SU-DHL-6 (cell line): Measurements from ENCODE around the gene VAMP1.
A peak's percentile ranks its signal among the peaks of the same experiment; 100 is the strongest.

ENCODE experiments used
- H2AFZ ChIP-seq: fragments of 200-600 bp; sonication (generic); 2 replicates; pipeline ENCODE4 v1.6.1; 2014; ENCODE audit warnings: low read depth, mild to moderate bottlenecking, moderate library complexity, mixed read lengths, antibody characterized with exemption, low read length; ENCODE audit not compliant: severe bottlenecking
- H3F3A ChIP-seq: fragments of 200-600 bp; shearing (Covaris generic); 2 replicates; pipeline ENCODE4 v1.6.0; 2016; ENCODE audit warnings: antibody characterized with exemption, mild to moderate bottlenecking; ENCODE audit not compliant: insufficient read depth
- H3K27ac ChIP-seq: fragments of 200-600 bp; sonication (generic); 2 replicates; pipeline ENCODE4 v1.5.1; 2016; ENCODE audit warnings: low read depth, mild to moderate bottlenecking, low read length, moderate library complexity, mixed read lengths
- H3K27me3 ChIP-seq: fragments of 200-600 bp; sonication (generic), shearing (Covaris generic); 2 replicates; pipeline ENCODE4 v1.6.0; 2014; ENCODE audit warnings: mild to moderate bottlenecking, low read length
- H3K36me3 ChIP-seq: fragments of 200-600 bp; sonication (generic); 2 replicates; pipeline ENCODE4 v1.6.1; 2014; ENCODE audit warnings: mild to moderate bottlenecking, low read length, mixed read lengths
- H3K4me2 ChIP-seq: fragments of 300-600, 200-600 bp; shearing (Covaris generic), sonication (generic); 2 replicates; pipeline ENCODE4 v1.6.0; 2014; ENCODE audit warnings: low read length, low read depth, mild to moderate bottlenecking; ENCODE audit not compliant: poor library complexity, severe bottlenecking
- H3K4me3 ChIP-seq: fragments of 200-600 bp; sonication (generic); 2 replicates; pipeline ENCODE4 v1.5.1; 2014; ENCODE audit warnings: antibody characterized with exemption, low read length, mild to moderate bottlenecking, mixed read lengths; ENCODE audit not compliant: insufficient read depth, poor library complexity, severe bottlenecking
- H3K79me2 ChIP-seq: fragments of 200-600 bp; sonication (generic); 2 replicates; pipeline ENCODE4 v1.6.1; 2014; ENCODE audit warnings: mild to moderate bottlenecking, low read length, moderate library complexity; ENCODE audit not compliant: insufficient read depth
- H3K9ac ChIP-seq: fragments of 200-600 bp; sonication (generic); 2 replicates; pipeline ENCODE4 v1.7.0; 2014; ENCODE audit warnings: mild to moderate bottlenecking, low read length
- H3K9me2 ChIP-seq: fragments of 200-600 bp; sonication (generic); replicated peaks from 2 replicates; pipeline ENCODE4 v1.6.1; 2014; ENCODE audit warnings: low read length; ENCODE audit not compliant: insufficient read depth
- H3K9me3 ChIP-seq: fragments of 200-600 bp; sonication (generic); 2 replicates; pipeline ENCODE4 v1.6.1; 2014; ENCODE audit warnings: low read length, mixed read lengths; ENCODE audit not compliant: insufficient read depth
- H4K20me1 ChIP-seq: fragments of 200-600 bp; sonication (generic); 2 replicates; pipeline ENCODE4 v1.6.1; 2014; ENCODE audit warnings: low read depth, mild to moderate bottlenecking, antibody characterized with exemption, low read length, moderate library complexity, mixed read lengths
- CTCF ChIP-seq: fragments of 200-600 bp; sonication (generic); IDR thresholded peaks from one replicate; pipeline ENCODE4 v1.5.1; 2017; ENCODE audit warnings: antibody characterized with exemption, mild to moderate bottlenecking, low read length, moderate library complexity; ENCODE audit not compliant: insufficient read depth, poor library complexity, severe bottlenecking
- EZH2phosphoT487 ChIP-seq: fragments of 200-600 bp; sonication (generic), shearing (Covaris generic); conservative IDR thresholded peaks from 2 replicates; pipeline ENCODE4 v1.6.1; 2018; ENCODE audit warnings: mild to moderate bottlenecking, antibody characterized with exemption, low read length, moderate library complexity, mixed read lengths

Gene VAMP1

DNA sequence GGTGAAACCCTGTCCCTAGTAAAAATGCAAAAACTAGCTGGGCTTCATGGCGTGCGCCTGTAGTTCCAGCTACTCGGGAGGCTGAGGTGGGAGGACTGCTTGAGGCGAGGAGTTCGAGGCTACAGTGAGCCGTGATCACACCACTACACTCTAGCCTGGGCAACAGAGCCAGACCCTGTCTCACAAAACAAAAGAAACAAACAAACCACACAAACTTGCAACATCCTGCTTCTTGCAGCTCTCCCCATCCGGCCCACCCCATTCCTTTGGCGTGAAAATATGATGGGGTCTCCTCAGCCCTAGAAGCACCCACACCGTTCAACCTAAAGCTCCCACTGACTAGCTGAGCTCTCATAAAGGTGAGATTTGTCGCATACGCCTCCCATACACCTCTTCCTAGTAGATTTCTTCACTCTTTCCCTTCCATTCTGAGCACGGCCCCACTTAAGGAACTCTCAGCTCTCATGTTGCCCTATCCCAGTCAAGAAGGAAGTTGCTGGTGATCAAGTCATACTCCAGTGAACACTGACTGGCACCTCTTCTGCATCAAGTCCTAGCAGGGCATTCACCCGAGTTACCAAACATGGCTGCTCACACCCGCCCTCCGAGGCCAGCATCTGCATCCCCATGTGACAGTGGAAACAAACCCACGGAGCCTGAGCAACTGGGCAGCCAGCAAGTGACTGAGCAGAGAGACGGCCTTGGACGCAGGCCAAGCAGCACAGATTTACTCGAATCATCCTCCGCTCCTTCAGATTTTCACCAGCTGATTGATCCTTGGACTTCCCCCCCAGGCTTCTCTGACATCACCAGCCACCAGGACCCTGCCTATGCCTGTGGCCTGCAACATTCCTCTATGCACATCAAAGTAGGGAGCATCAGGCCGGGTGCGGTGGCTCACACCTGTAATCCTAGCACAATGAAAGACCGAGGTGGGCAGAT lies 44.6 kb downstream of the VAMP1 start:
- Histone ChIP-seq H3K4me3 (no peak overlapping the region), H3K36me3 (no peaks in the 10 kb centered on the region), H2AFZ (peak overlapping the region; percentile 31), H4K20me1 (no peaks in the 10 kb centered on the region), H3K9me3 (no peaks in the 10 kb centered on the region), H3K79me2 (no peaks in the 10 kb centered on the region), H3K9me2 (no peaks in the 10 kb centered on the region), H3K4me2 (peak overlapping the region; percentile 56), H3K9ac (peak overlapping the region; percentile 55), H3K27me3 (no peaks in the 10 kb centered on the region), H3K27ac (peak overlapping the region; percentile 94), H3F3A (peaks cover 62% of the 10 kb centered on the region)
- TF ChIP-seq CTCF = no peak
- no peak for TF ChIP-seq EZH2phosphoT487

- H3K9me3 ChIP-seq = no peaks in the 10 kb centered on the region
Observed at GRCh38 chr12:6424866-6425265, 45.6 kb downstream of the VAMP1 start.

DNA sequence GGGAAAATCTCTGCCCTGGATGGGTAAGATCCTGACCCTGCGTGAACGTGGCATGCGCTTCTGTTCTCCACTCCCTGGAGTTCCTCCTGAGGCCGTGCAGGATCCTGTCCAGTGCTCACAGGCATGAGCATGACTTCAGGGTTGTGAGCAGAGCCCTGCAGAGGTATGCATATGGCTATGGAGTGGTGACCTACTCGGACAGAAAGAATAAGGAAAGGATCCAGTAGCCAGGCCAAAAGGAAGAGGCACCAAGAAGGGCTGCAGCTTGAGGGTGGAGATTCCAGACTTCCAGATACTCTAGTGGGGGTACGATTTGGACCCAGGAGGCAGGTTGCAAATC lies 46.5 kb downstream of the VAMP1 start:
- H2AFZ ChIP-seq = peak overlapping the region; percentile 72
- peak overlapping the region; percentile 34 for H3K4me2 ChIP-seq
- peak overlapping the region; percentile 94 for H3K27ac ChIP-seq
- peak overlapping the region; percentile 36 for H3K9ac ChIP-seq
- no peaks in the 10 kb centered on the region for H3K79me2 ChIP-seq
- H4K20me1 ChIP-seq = no peaks in the 10 kb centered on the region
- no peaks in the 10 kb centered on the region for H3K36me3 ChIP-seq
- H3K9me2 ChIP-seq = no peaks in the 10 kb centered on the region
- TF ChIP-seq EZH2phosphoT487 = no peak
- TF ChIP-seq CTCF = no peak
- H3K27me3 ChIP-seq = no peaks in the 10 kb centered on the region
- no peak overlapping the region for H3K4me3 ChIP-seq
- no peaks in the 10 kb centered on the region for H3K9me3 ChIP-seq
- peaks cover 48% of the 10 kb centered on the region for H3F3A ChIP-seq

More at GRCh38 chr12:6424866-6425265, 45.6 kb downstream of the VAMP1 start:
- H3K36me3 ChIP-seq = no peaks in the 10 kb centered on the region
- peak overlapping the region; percentile 34 for H3K4me2 ChIP-seq
- no peaks in the 10 kb centered on the region for H3K9me2 ChIP-seq
- H2AFZ ChIP-seq = peak overlapping the region; percentile 72
- peaks cover 52% of the 10 kb centered on the region for H3F3A ChIP-seq
- no peak for TF ChIP-seq EZH2phosphoT487
- TF ChIP-seq CTCF = no peak
- H4K20me1 ChIP-seq = no peaks in the 10 kb centered on the region
- peak overlapping the region; percentile 94 for H3K27ac ChIP-seq
- H3K27me3 ChIP-seq = no peaks in the 10 kb centered on the region
- H3K4me3 ChIP-seq = no peak overlapping the region
- peak overlapping the region; percentile 36 for H3K9ac ChIP-seq
- H3K79me2 ChIP-seq = no peaks in the 10 kb centered on the region
